Glutamatergic neuron (in vitro differentiated cells): ENCODE data around the gene NUDCD3. TPM values are rescaled to one million over a fixed set of nuclear protein-coding genes. Genes with fewer than 3 reads are reported as not detected.

Experiments
- DNase-seq: peaks from one replicate; pipeline ENCODE4 v3.0.0; 2022
- H3K27ac Mint-ChIP-seq: one replicate; pipeline ENCODE4 v1.8.0; 2020; ENCODE audit warnings: mild to moderate bottlenecking, mixed read lengths, inconsistent platforms; ENCODE audit not compliant: unreplicated experiment
- H3K27me3 Mint-ChIP-seq: one replicate; pipeline ENCODE4 v1.8.0; 2020; ENCODE audit warnings: mild to moderate bottlenecking, moderate library complexity, mixed read lengths, inconsistent platforms; ENCODE audit not compliant: unreplicated experiment
- H3K36me3 Mint-ChIP-seq: one replicate; pipeline ENCODE4 v1.8.0; 2020; ENCODE audit warnings: mild to moderate bottlenecking, mixed read lengths, inconsistent platforms; ENCODE audit not compliant: unreplicated experiment
- H3K4me1 Mint-ChIP-seq: one replicate; pipeline ENCODE4 v1.8.0; 2020; ENCODE audit warnings: mild to moderate bottlenecking, low read depth, mixed read lengths, inconsistent platforms; ENCODE audit not compliant: unreplicated experiment
- H3K4me3 Mint-ChIP-seq: one replicate; pipeline ENCODE4 v1.8.0; 2020; ENCODE audit warnings: mild to moderate bottlenecking, mixed read lengths, inconsistent platforms; ENCODE audit not compliant: unreplicated experiment
- H3K9me3 Mint-ChIP-seq: one replicate; pipeline ENCODE4 v1.8.0; 2020; ENCODE audit warnings: mild to moderate bottlenecking, moderate library complexity, mixed read lengths, inconsistent platforms; ENCODE audit not compliant: unreplicated experiment
- total RNA-seq: library from RNA; stranded (reverse); fragmentation: NEBNext Ultra II Directional; extraction: Animal tissue kit (Norgen Biotek cat#: 25700); gene quantifications from one replicate; pipeline ENCODE4 v1.2.1, GENCODE V29; 2021; ENCODE audit not compliant: unreplicated experiment
- TF ChIP-seq, protein P1 (sequence below): fragments of 200-600 bp; sonication (generic); IDR thresholded peaks from one replicate; pipeline ENCODE4 v1.5.0; 2021; ENCODE audit not compliant: partially characterized antibody, unreplicated experiment

The NUDCD3 gene
- total RNA-seq, 1 donor from 2014 or later: 151 TPM

- Mint-ChIP-seq H3K27ac (no peak overlapping the region), H3K36me3 (no peaks in the 10 kb centered on the region), H3K27me3 (no peaks in the 10 kb centered on the region), H3K9me3 (peaks cover 1% of the 10 kb centered on the region), H3K4me3 (no peak overlapping the region), H3K4me1 (peaks cover 3% of the 10 kb centered on the region)
- TF ChIP-seq, protein P1, sequence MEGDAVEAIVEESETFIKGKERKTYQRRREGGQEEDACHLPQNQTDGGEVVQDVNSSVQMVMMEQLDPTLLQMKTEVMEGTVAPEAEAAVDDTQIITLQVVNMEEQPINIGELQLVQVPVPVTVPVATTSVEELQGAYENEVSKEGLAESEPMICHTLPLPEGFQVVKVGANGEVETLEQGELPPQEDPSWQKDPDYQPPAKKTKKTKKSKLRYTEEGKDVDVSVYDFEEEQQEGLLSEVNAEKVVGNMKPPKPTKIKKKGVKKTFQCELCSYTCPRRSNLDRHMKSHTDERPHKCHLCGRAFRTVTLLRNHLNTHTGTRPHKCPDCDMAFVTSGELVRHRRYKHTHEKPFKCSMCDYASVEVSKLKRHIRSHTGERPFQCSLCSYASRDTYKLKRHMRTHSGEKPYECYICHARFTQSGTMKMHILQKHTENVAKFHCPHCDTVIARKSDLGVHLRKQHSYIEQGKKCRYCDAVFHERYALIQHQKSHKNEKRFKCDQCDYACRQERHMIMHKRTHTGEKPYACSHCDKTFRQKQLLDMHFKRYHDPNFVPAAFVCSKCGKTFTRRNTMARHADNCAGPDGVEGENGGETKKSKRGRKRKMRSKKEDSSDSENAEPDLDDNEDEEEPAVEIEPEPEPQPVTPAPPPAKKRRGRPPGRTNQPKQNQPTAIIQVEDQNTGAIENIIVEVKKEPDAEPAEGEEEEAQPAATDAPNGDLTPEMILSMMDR: no peak
- no peak for DNase-seq
These were observed 5.9 kb upstream of the NUDCD3 start for GRCh38 chr7:44496385-44496784.

DNA sequence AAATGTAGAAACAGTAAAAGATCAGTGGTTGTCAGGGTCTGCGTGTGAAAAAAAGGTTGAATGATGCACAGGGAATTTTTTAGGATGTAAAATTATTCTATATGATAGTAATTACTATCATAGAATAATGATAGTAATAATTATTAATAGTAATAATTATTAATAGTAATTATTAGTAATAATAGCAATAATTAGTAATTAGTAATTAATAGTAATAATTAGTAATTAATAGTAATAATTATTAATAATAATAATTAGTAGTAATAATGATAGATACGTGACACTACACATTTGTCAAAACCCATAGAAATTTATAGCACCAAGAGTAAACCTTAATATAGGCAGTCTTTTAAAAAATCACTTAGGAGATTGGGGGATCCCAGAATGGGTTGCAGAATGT lies 4.5 kb upstream of the NUDCD3 start:
- no peak for DNase-seq
- H3K4me3 Mint-ChIP-seq: no peak overlapping the region
- TF ChIP-seq, protein P1: no peak
- no peak overlapping the region for H3K27ac Mint-ChIP-seq
- peaks cover 2% of the 10 kb centered on the region for H3K27me3 Mint-ChIP-seq
- peaks cover 6% of the 10 kb centered on the region for H3K4me1 Mint-ChIP-seq
- peaks cover 8% of the 10 kb centered on the region for H3K9me3 Mint-ChIP-seq
- H3K36me3 Mint-ChIP-seq: no peaks in the 10 kb centered on the region

DNA sequence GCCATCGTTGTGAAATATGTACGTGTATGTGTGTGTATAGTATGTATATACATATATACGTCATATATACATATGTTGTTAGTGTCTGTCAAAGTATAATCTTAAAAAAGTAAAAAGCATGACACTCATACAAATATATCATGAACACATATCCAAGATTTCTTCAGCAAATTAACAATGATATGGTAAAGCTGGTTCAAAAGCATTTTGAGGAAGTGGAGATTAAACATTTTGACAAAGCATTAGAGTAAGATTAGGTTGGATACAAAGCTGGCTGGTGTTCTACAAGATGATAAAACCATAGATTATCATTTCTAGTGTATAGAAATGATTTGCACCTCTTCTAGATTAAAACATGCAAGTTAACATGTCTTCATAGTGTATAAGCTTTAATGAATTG lies 771 bp upstream of the NUDCD3 start:
- peak overlapping the region; percentile 96 for H3K27ac Mint-ChIP-seq
- peaks cover 8% of the 10 kb centered on the region for H3K9me3 Mint-ChIP-seq
- peak overlapping the region; percentile 96 for H3K4me3 Mint-ChIP-seq
- no peak for DNase-seq
- TF ChIP-seq, protein P1: no peak
- peaks cover 19% of the 10 kb centered on the region for H3K4me1 Mint-ChIP-seq
- H3K27me3 Mint-ChIP-seq: peaks cover 2% of the 10 kb centered on the region
- H3K36me3 Mint-ChIP-seq: no peaks in the 10 kb centered on the region

DNA sequence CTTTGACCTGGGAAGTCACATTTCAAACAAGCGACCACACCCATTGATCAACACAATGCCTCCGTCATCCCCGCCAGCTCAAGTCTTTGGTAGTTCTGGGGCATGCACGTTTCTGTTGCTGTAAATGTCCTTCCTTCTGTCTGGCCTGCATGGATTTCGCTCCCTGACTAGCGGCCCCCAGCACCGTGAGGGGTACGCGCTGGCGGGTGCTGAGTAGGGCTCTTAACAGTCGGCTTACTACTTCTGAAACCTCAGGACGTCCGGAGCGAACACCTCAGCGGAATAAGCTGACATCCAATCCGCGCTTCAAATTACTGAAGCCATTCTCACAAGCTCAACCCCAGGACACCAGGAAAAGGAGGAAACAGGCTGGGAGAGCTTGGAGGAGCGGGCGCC lies 505 bp downstream of the NUDCD3 start:
- Mint-ChIP-seq H3K4me3 (peak overlapping the region; percentile 96), H3K4me1 (peaks cover 23% of the 10 kb centered on the region)
- DNase-seq: no peak

GRCh38 chr7:44488955-44489354 lies 1.5 kb downstream of the NUDCD3 start:
- Mint-ChIP-seq H3K36me3 (peaks cover 2% of the 10 kb centered on the region), H3K4me3 (peak overlapping the region; percentile 96), H3K27ac (no peak overlapping the region), H3K27me3 (peaks cover 2% of the 10 kb centered on the region), H3K9me3 (peaks cover 8% of the 10 kb centered on the region), H3K4me1 (peaks cover 26% of the 10 kb centered on the region)
- DNase-seq: no peak
- TF ChIP-seq, protein P1: no peak

More for the DNA sequence above, 505 bp downstream of the NUDCD3 start:
- Mint-ChIP-seq H3K9me3 (peaks cover 8% of the 10 kb centered on the region), H3K36me3 (no peaks in the 10 kb centered on the region), H3K27me3 (peaks cover 2% of the 10 kb centered on the region), H3K27ac (peak overlapping the region; percentile 93)
- TF ChIP-seq, protein P1: no peak
